ENCODE measurements around the gene IPP.

The IPP gene

DNA sequence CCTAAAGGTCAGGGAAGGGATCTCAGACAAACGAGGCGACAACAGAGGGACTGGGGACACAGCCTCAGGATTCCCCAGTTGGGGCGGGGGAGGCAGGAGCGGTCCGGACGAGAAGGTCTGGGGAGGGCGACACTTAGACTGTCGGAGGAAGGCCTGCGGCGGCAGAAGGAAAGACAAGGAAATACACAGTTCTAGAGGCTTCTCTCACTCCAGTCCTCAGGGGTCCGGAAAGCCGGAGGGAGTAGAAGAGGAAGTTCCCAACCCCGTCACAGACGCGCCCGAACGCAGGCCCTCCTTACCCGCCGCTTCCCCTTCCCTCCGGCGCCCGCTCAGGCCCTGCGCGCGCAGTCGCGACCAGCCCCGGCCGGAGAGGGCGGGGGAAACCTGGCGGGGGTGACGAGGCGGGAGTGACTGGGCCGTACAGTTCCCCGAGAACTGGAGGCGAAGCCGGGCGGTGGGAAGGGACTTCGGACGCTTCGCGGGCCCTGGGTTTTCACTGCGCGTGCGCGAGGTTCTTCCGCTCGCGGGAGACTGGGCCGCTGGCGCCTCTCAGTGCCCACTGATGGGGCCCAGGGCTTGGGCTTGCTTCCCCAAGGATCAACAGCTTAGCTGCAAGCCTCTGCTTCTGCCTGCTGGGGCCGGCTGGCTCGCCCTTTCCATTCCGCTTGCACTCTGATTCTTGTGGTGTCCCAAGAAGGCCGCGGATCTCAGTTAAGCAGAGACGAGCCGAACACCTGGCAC is at the start of gene IPP:
TSS of gene IPP (minus strand) at position 356 of the 741 bp plus-strand sequence. CDS start 4,242 bp downstream, outside the sequence.
- no peaks in the 10 kb centered on the region for H3K36me3 ChIP-seq
- no peaks in the 10 kb centered on the region for H3K9me3 ChIP-seq
- no peaks in the 10 kb centered on the region for H3K27me3 ChIP-seq
- H3K4me1 ChIP-seq (ENCODE audit: control insufficient read depth in 1 of 2, insufficient read depth in 1 of 2, low read depth in 1 of 2, low read length in 1 of 2) = peaks cover 35 to 40% of the 10 kb centered on the region in 2 experiments
- peak within 1 kb of the TSS; percentile 61 to 63 for H3K4me3 ChIP-seq (ENCODE audit: low read depth in 1 of 2, low read length in 1 of 2)
- TF ChIP-seq, protein P1, sequence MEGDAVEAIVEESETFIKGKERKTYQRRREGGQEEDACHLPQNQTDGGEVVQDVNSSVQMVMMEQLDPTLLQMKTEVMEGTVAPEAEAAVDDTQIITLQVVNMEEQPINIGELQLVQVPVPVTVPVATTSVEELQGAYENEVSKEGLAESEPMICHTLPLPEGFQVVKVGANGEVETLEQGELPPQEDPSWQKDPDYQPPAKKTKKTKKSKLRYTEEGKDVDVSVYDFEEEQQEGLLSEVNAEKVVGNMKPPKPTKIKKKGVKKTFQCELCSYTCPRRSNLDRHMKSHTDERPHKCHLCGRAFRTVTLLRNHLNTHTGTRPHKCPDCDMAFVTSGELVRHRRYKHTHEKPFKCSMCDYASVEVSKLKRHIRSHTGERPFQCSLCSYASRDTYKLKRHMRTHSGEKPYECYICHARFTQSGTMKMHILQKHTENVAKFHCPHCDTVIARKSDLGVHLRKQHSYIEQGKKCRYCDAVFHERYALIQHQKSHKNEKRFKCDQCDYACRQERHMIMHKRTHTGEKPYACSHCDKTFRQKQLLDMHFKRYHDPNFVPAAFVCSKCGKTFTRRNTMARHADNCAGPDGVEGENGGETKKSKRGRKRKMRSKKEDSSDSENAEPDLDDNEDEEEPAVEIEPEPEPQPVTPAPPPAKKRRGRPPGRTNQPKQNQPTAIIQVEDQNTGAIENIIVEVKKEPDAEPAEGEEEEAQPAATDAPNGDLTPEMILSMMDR (IDR thresholded peaks at IDR 0.05) = peak; percentile 61
- peak within 1 kb of the TSS; percentile 94 for H3K27ac ChIP-seq

DNA sequence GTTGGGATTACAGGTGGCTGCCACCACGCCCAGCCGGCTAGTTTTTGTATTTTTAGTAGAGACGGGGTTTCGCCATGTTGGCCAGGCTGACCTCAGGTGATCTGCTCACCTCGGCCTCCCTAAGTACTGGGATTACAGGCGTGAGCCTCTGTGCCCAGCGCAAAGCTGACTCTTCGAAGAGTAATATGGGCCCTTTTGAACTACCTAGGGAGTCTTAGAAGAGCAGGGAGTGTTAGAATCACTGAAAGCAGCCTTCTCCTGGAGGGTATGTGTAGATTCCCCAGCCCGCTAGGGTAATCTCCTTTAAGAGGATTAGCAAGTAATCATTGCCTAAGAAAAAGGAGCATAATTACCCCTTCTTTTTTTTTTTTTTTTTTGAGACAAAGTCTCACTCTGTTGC is 46.5 kb upstream of the IPP start:
- Histone ChIP-seq H3K27me3 (peaks cover 5% of the 10 kb centered on the region), H3K36me3 (no peaks in the 10 kb centered on the region), H3K4me1 (ENCODE audit: control insufficient read depth in 1 of 2, insufficient read depth in 1 of 2, low read depth in 1 of 2, low read length in 1 of 2) (no peaks in the 10 kb centered on the region), H3K27ac (no peak overlapping the region), H3K4me3 (ENCODE audit: low read depth in 1 of 2, low read length in 1 of 2) (no peak overlapping the region), H3K9me3 (no peaks in the 10 kb centered on the region)
- TF ChIP-seq, protein P1 (IDR thresholded peaks at IDR 0.05) = no peak

DNA sequence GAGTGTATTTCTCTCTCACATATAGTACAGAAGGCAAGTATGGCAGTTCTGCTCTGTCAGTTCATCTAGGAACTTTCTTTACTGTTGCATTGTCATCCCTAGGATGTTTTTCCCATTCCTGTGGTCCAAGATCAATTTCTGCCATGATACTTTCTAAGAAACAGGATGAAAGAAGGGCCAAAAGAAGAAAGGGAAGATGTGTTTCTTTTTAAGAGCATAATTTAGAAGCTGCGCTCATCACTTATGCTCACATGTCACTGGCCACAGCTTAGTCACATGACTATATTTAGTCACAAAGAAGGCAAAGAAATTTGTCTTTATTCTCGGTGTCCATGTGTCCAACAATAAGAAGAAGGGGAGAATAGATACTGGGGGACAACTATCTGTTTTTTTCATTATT is 45.9 kb upstream of the IPP start:
- Histone ChIP-seq H3K36me3 (no peaks in the 10 kb centered on the region), H3K4me3 (ENCODE audit: low read depth in 1 of 2, low read length in 1 of 2) (no peak overlapping the region), H3K4me1 (ENCODE audit: control insufficient read depth in 1 of 2, insufficient read depth in 1 of 2, low read depth in 1 of 2, low read length in 1 of 2) (no peaks in the 10 kb centered on the region), H3K27ac (no peak overlapping the region), H3K9me3 (no peaks in the 10 kb centered on the region), H3K27me3 (peaks cover 5% of the 10 kb centered on the region)
- TF ChIP-seq, protein P1 (IDR thresholded peaks at IDR 0.05) = no peak

DNA sequence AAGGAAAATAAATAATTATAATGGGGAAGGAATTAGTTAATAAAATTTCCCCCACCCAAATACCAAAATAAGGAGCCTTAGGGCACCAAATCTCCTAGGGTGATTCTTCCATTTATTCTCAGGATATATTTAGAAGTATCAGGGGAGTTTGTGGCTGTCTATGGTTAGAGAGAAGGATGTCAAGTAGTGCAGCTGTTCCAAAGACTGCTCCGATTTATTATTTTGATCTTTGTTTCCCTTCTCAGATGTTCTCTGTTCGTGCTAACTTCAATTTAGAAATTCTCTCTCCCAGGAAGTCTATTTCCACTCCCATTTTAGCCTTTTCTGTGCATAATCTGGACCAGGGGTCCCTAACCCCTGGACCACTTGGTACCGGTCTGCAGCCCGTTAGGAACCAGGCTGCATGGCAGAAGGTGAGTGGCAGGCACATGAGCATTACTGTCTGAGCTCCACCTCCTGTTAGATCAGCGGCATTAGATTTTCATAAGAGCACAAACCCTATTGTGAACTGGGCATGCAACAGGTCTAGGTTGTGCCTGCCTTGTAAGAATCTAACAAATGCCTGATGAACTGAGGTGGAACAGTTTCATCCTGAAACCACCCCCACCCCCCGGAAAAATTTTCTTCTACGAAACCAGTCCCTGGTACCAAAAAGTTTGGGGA is 43.6 kb upstream of the IPP start:
- H3K36me3 ChIP-seq = no peaks in the 10 kb centered on the region
- H3K4me1 ChIP-seq (ENCODE audit: control insufficient read depth in 1 of 2, insufficient read depth in 1 of 2, low read depth in 1 of 2, low read length in 1 of 2) = no peaks in the 10 kb centered on the region
- H3K4me3 ChIP-seq (ENCODE audit: low read depth in 1 of 2, low read length in 1 of 2) = no peak overlapping the region
- no peaks in the 10 kb centered on the region for H3K9me3 ChIP-seq
- H3K27ac ChIP-seq = no peak overlapping the region
- TF ChIP-seq, protein P1 (IDR thresholded peaks at IDR 0.05) = no peak
- peaks cover 5% of the 10 kb centered on the region for H3K27me3 ChIP-seq

DNA sequence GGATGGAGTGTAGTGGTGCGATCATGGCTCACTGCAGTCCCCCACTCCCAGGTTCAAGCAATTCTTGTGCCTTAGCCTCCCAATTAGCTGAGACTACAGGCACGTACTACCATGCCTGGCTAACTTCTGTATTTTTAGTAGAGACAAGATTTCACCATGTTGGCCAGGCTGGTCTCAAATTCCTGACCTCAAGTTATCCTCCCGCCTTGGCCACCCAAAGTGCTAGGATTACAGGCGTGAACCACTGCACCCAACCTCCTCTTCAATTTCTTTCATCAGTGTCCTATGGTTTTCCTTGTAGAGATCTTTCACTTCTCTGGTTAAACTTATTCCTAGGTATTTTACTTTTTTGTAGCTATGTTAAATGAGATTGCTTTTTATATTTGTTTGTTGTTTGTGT is 42.3 kb upstream of the IPP start:
- Histone ChIP-seq H3K36me3 (no peaks in the 10 kb centered on the region), H3K27me3 (peaks cover 5% of the 10 kb centered on the region), H3K27ac (no peak overlapping the region), H3K4me3 (ENCODE audit: low read depth in 1 of 2, low read length in 1 of 2) (no peak overlapping the region), H3K9me3 (no peaks in the 10 kb centered on the region), H3K4me1 (ENCODE audit: control insufficient read depth in 1 of 2, insufficient read depth in 1 of 2, low read depth in 1 of 2, low read length in 1 of 2) (no peaks in the 10 kb centered on the region)
- TF ChIP-seq, protein P1 (IDR thresholded peaks at IDR 0.05) = no peak
